GM12878 (cell line): ENCODE measurements around the gene GPR119. TPM values are rescaled to one million over a fixed set of nuclear protein-coding genes. Genes with fewer than 3 reads are reported as not detected.

Experiments used
- BACH1 ChIP-seq: fragments of 450-650 bp; IDR thresholded peaks from 2 replicates; pipeline ENCODE4 v1.6.1; 2017; ENCODE audit warnings: mild to moderate bottlenecking, borderline replicate concordance
- BCL11A ChIP-seq: IDR thresholded peaks from 2 replicates; pipeline ENCODE4 v1.6.1; 2011; ENCODE audit warnings: low read depth, low read length
- BRCA1 ChIP-seq: IDR thresholded peaks from 2 replicates; pipeline ENCODE4 v1.6.1; 2011; ENCODE audit warnings: low read depth, low read length, improper control_type of control experiment
- CBFB ChIP-seq: IDR thresholded peaks from 2 replicates; pipeline ENCODE4 v1.6.1; 2016; ENCODE audit warnings: antibody characterized with exemption, low read depth
- CBX3 ChIP-seq: fragments of 200-600 bp; sonication (generic); IDR thresholded peaks from 2 replicates; pipeline ENCODE4 v1.6.1; 2016; ENCODE audit warnings: low read depth, borderline replicate concordance
- CHD2 ChIP-seq: IDR thresholded peaks from 2 replicates; pipeline ENCODE4 v1.6.1; 2011; ENCODE audit warnings: low read depth, low read length, improper control_type of control experiment, borderline replicate concordance
- EZH2 ChIP-seq: IDR thresholded peaks from 2 replicates; pipeline ENCODE4 v1.6.1; 2012; ENCODE audit warnings: low read depth, mild to moderate bottlenecking, control low read depth, inconsistent platforms, low read length, borderline replicate concordance; ENCODE audit not compliant: control insufficient read depth
- FOXK2 ChIP-seq: fragments of 450-650 bp; IDR thresholded peaks from 2 replicates; pipeline ENCODE4 v1.6.1; 2017; ENCODE audit warnings: mild to moderate bottlenecking, moderate library complexity
- HDAC6 ChIP-seq: fragments of 200-600 bp; sonication (generic); IDR thresholded peaks from one replicate; pipeline ENCODE4 v1.8.0; 2017; ENCODE audit warnings: antibody characterized with exemption; ENCODE audit not compliant: unreplicated experiment
- HDGF ChIP-seq: fragments of 450-650 bp; IDR thresholded peaks from 2 replicates; pipeline ENCODE4 v1.6.1; 2016; ENCODE audit warnings: antibody characterized with exemption
- NFIC ChIP-seq: IDR thresholded peaks from 2 replicates; pipeline ENCODE4 v1.6.1; 2012; ENCODE audit warnings: low read depth, mild to moderate bottlenecking, inconsistent platforms, low read length, moderate library complexity
- NFXL1 ChIP-seq: fragments of 450-650 bp; IDR thresholded peaks from 2 replicates; pipeline ENCODE4 v1.6.1; 2017; ENCODE audit warnings: antibody characterized with exemption, mild to moderate bottlenecking, borderline replicate concordance
- NFYB ChIP-seq: IDR thresholded peaks from 2 replicates; pipeline ENCODE4 v1.6.1; 2011; ENCODE audit warnings: low read depth, mild to moderate bottlenecking, low read length, improper control_type of control experiment, moderate library complexity; ENCODE audit not compliant: insufficient read depth
- NR2C1 ChIP-seq: fragments of 450-650 bp; IDR thresholded peaks from 2 replicates; pipeline ENCODE4 v1.6.1; 2017; ENCODE audit warnings: antibody characterized with exemption, mild to moderate bottlenecking, moderate library complexity
- NR2C2 ChIP-seq: IDR thresholded peaks from 2 replicates; pipeline ENCODE4 v1.6.1; 2011; ENCODE audit warnings: borderline replicate concordance, low read depth; ENCODE audit not compliant: control insufficient read depth, insufficient read length
- POU2F2 ChIP-seq: IDR thresholded peaks from 3 replicates; pipeline ENCODE4 v1.6.1; 2011; ENCODE audit warnings: low read depth, mild to moderate bottlenecking, low read length, borderline replicate concordance
- RAD21 ChIP-seq: IDR thresholded peaks from 2 replicates; pipeline ENCODE4 v1.6.1; 2011; ENCODE audit warnings: mild to moderate bottlenecking, low read depth, low read length, moderate library complexity; ENCODE audit not compliant: insufficient read depth
- SRF ChIP-seq, 2 experiments: IDR thresholded peaks; 2 replicates each; pipeline ENCODE4 v1.6.1; 2011; ENCODE audit warnings: low read depth in 2 of 2, low read length in 2 of 2, mild to moderate bottlenecking in 1 of 2, moderate library complexity in 1 of 2
- STAT3 ChIP-seq: IDR thresholded peaks from 2 replicates; pipeline ENCODE4 v1.6.1; 2011; ENCODE audit warnings: low read depth, low read length, improper control_type of control experiment
- ZNF274 ChIP-seq: IDR thresholded peaks from one replicate; pipeline ENCODE4 v1.8.0; 2011; ENCODE audit not compliant: insufficient read length, insufficient read depth
- polyA plus RNA-seq, 11 experiments: library from polyadenylated mRNA; depleted of rRNA in 4 of 11; unstranded in 6 of 11; stranded (reverse) in 5 of 11; fragments of >200 nt; fragmentation: Nextera tagmentation in 4 of 11; fragmentation: Illumina TruSeq in 1 of 11; extraction: Ambion mirVana in 4 of 11; extraction: Trizol in 1 of 11; gene quantifications; 1 replicate in 1 of 11; 2 replicates in 10 of 11; pipeline versions ENCODE4 v1.2.1 to v1.2.3, GENCODE V29; 2011 to 2016; ENCODE audit warnings: inconsistent platforms in 2 of 11, missing spikeins in 2 of 11, low read depth in 1 of 11
- total RNA-seq, 4 experiments: library from RNA; depleted of rRNA in 3 of 4; stranded (reverse); fragments of >200 nt in 3 of 4; fragmentation: Illumina TruSeq in 1 of 4; extraction: Trizol in 1 of 4; gene quantifications; 2 replicates each; pipeline versions ENCODE4 v1.2.1 to v1.2.3, GENCODE V29; 2013 to 2021
- TF ChIP-seq, protein P1 (sequence below): IDR thresholded peaks from 2 replicates; pipeline ENCODE4 v1.6.1; 2011; ENCODE audit warnings: borderline replicate concordance, low read depth, mild to moderate bottlenecking, moderate library complexity, low read length; ENCODE audit not compliant: insufficient read depth, poor library complexity, severe bottlenecking
- TF ChIP-seq, protein P2 (sequence below): IDR thresholded peaks from 2 replicates; pipeline ENCODE4 v1.6.1; 2011; ENCODE audit warnings: low read depth, mild to moderate bottlenecking, low read length, moderate library complexity, borderline replicate concordance; ENCODE audit errors: extremely low read depth
- TF ChIP-seq, protein P3 (sequence below): fragments of 450-650 bp; IDR thresholded peaks from 2 replicates; pipeline ENCODE4 v1.6.1; 2017; ENCODE audit warnings: borderline replicate concordance
- TF ChIP-seq, protein P4 (sequence below): fragments of 450-650 bp; IDR thresholded peaks from 2 replicates; pipeline ENCODE4 v1.6.1; 2017; ENCODE audit warnings: low read depth, mild to moderate bottlenecking, moderate library complexity
- TF ChIP-seq, protein P5 (sequence below): IDR thresholded peaks from 2 replicates; pipeline ENCODE4 v1.6.1; 2011; ENCODE audit warnings: mild to moderate bottlenecking, low read depth, low read length, moderate library complexity; ENCODE audit not compliant: insufficient replicate concordance

GPR119 gene
- total and polyA plus RNA-seq, 10 of the 15 experiments (the other 5 are each of a cell fraction or from before 2014, with no cell fraction given): not detected

DNA sequence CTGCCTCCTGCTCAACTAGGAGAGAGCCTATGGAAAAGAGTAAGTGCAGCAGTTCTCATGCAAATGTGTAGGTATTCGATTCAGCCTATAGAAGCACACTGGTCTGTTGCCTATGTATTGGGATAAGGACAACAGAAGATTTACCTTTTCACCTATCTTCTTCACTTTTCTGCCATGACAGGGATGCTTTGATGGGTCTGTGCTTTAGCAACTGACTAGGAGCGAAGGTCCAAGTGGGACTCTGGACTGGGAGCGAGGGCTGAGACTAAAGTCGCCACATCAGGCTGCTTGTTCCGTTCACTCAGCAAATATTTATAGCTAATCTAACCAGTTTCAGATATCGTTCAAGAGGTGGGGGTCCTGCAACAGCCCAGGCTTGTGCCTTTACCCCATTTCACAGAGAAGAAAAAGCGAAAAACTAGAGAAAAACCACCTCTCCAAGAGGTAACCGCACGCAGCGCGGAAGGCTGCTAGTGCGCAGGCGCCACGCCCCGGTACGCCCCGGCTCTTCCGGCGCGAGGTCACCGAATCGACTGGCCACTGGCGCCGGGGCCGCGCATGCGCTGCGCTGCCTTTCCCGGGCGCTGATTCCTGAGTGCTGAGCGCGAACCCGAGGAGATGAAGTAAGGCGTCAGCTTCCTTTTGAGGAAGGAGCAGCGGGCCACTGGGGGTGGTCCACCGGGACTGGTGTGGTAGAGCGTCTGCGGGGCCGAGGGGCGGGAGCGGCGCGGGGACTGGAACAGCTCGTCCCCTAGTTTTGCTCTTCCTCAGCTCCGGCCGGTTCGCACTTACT is 16.1 kb upstream of the GPR119 start, which contains the start of gene RBMX2 (continued):
- TF ChIP-seq CBFB (peak; percentile 77), BCL11A (no peak), STAT3 (no peak), BRCA1 (no peak), HDGF (no peak), ZNF274 (no peak), FOXK2 (no peak), NR2C2 (no peak), NFIC (no peak), CHD2 (no peak), CBX3 (no peak), NFYB (0 out of 2 replicates have a peak, but pooled peaks have one; percentile 37), NR2C1 (peak; percentile 87), HDAC6 (no peak), SRF (IDR thresholded peaks at IDR 0.05; ENCODE audit: low read depth in 2 of 2, low read length in 2 of 2) (no peak), BACH1 (no peak), NFXL1 (no peak), EZH2 (no peak), RAD21 (no peak), POU2F2 (no peak)
- TF ChIP-seq, protein P1, sequence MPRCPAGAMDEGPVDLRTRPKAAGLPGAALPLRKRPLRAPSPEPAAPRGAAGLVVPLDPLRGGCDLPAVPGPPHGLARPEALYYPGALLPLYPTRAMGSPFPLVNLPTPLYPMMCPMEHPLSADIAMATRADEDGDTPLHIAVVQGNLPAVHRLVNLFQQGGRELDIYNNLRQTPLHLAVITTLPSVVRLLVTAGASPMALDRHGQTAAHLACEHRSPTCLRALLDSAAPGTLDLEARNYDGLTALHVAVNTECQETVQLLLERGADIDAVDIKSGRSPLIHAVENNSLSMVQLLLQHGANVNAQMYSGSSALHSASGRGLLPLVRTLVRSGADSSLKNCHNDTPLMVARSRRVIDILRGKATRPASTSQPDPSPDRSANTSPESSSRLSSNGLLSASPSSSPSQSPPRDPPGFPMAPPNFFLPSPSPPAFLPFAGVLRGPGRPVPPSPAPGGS: no peak
- TF ChIP-seq, protein P2, sequence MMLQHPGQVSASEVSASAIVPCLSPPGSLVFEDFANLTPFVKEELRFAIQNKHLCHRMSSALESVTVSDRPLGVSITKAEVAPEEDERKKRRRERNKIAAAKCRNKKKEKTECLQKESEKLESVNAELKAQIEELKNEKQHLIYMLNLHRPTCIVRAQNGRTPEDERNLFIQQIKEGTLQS: no peak
- TF ChIP-seq, protein P3, sequence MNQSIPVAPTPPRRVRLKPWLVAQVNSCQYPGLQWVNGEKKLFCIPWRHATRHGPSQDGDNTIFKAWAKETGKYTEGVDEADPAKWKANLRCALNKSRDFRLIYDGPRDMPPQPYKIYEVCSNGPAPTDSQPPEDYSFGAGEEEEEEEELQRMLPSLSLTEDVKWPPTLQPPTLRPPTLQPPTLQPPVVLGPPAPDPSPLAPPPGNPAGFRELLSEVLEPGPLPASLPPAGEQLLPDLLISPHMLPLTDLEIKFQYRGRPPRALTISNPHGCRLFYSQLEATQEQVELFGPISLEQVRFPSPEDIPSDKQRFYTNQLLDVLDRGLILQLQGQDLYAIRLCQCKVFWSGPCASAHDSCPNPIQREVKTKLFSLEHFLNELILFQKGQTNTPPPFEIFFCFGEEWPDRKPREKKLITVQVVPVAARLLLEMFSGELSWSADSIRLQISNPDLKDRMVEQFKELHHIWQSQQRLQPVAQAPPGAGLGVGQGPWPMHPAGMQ: no peak
- TF ChIP-seq, protein P4, sequence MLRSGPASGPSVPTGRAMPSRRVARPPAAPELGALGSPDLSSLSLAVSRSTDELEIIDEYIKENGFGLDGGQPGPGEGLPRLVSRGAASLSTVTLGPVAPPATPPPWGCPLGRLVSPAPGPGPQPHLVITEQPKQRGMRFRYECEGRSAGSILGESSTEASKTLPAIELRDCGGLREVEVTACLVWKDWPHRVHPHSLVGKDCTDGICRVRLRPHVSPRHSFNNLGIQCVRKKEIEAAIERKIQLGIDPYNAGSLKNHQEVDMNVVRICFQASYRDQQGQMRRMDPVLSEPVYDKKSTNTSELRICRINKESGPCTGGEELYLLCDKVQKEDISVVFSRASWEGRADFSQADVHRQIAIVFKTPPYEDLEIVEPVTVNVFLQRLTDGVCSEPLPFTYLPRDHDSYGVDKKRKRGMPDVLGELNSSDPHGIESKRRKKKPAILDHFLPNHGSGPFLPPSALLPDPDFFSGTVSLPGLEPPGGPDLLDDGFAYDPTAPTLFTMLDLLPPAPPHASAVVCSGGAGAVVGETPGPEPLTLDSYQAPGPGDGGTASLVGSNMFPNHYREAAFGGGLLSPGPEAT: no peak
- TF ChIP-seq, protein P5, sequence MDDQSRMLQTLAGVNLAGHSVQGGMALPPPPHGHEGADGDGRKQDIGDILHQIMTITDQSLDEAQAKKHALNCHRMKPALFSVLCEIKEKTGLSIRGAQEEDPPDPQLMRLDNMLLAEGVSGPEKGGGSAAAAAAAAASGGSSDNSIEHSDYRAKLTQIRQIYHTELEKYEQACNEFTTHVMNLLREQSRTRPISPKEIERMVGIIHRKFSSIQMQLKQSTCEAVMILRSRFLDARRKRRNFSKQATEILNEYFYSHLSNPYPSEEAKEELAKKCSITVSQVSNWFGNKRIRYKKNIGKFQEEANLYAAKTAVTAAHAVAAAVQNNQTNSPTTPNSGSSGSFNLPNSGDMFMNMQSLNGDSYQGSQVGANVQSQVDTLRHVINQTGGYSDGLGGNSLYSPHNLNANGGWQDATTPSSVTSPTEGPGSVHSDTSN: no peak
